ENCODE data around the gene INPPL1.

INPPL1 gene

DNA sequence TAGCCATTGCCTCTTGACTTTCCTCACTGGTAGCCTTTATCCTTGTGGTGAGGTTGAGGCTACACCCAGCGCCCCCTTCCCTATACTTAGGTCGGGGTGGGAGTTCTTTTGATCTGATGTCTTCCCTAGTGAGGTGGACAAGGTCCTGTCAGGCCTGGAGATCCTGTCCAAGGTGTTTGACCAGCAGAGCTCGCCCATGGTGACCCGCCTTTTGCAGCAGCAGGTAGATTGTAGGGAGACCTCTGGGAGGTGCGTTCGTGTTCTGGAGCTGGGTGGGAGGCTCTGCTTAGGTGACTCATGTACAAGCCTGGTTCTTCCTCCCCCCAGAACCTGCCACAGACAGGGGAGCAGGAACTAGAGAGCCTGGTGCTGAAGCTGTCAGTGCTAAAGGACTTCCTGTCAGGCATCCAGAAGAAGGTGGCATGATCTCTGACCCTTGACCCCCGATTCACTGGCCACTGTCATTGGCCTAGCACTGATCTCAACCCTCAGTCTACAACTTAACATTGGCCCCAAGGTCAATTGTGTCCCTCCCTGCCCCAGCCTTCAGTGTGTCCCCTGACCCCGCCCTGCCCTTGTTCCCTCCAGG is 4.9 kb downstream of the INPPL1 start:
- no peak overlapping the region for H3K4me3 ChIP-seq (ENCODE audit: severe bottlenecking)
- peaks cover 5% of the 10 kb centered on the region for H3K4me1 ChIP-seq (ENCODE audit: insufficient read depth, poor library complexity, severe bottlenecking)
- peaks cover 81% of the 10 kb centered on the region for H3K36me3 ChIP-seq (ENCODE audit: low read depth)
- DNase-seq (ENCODE audit: low spot score) (no peak), ATAC-seq (ENCODE audit: low read depth) (no peak)
- no peak overlapping the region for H3K27ac ChIP-seq (ENCODE audit: poor library complexity, severe bottlenecking)
- H3K27me3 ChIP-seq (ENCODE audit: insufficient read depth, poor library complexity, severe bottlenecking), result no peaks in the 10 kb centered on the region
- TF ChIP-seq, protein P1, sequence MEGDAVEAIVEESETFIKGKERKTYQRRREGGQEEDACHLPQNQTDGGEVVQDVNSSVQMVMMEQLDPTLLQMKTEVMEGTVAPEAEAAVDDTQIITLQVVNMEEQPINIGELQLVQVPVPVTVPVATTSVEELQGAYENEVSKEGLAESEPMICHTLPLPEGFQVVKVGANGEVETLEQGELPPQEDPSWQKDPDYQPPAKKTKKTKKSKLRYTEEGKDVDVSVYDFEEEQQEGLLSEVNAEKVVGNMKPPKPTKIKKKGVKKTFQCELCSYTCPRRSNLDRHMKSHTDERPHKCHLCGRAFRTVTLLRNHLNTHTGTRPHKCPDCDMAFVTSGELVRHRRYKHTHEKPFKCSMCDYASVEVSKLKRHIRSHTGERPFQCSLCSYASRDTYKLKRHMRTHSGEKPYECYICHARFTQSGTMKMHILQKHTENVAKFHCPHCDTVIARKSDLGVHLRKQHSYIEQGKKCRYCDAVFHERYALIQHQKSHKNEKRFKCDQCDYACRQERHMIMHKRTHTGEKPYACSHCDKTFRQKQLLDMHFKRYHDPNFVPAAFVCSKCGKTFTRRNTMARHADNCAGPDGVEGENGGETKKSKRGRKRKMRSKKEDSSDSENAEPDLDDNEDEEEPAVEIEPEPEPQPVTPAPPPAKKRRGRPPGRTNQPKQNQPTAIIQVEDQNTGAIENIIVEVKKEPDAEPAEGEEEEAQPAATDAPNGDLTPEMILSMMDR (IDR thresholded peaks at IDR 0.05; ENCODE audit: poor library complexity, severe bottlenecking), result no peak
- peaks cover 5% of the 10 kb centered on the region for H3K9me3 ChIP-seq (ENCODE audit: severe bottlenecking)

DNA sequence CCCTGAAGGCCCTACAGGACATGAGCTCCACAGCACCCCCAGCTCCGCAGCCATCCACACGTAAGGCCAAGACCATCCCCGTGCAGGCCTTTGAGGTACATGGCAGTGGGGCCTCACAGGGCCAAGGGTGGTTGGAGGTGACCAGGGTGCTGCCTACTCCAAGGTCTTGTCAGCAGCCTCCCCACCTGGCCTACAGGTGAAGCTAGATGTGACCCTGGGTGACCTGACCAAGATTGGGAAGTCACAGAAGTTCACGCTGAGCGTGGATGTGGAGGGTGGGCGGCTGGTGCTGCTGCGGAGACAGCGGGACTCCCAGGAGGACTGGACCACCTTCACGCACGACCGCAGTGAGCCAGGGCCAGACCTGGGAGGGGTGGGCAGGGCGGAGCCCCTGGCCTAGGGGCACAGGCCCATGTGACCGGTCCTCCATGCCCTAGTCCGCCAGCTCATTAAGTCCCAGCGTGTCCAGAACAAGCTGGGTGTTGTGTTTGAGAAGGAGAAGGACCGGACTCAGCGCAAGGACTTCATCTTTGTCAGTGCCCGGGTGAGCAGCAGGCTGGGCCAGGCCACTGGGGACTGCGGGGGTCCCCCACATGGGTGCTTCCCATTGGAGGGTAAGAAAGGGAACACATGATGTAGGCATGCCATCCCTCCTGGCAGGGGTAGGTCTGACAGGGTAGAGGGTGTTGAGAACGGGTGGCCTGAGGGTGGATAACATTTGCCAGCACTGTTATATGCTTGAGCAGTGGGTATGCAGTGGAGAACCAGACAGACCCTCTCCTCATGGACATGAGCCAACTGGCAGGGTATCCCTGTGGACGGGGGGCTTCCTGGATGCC is 5.6 kb downstream of the INPPL1 start:
- DNase-seq (ENCODE audit: low spot score) (no peak), ATAC-seq (ENCODE audit: low read depth) (no peak)
- H3K4me1 ChIP-seq (ENCODE audit: insufficient read depth, poor library complexity, severe bottlenecking), result peaks cover 5% of the 10 kb centered on the region
- TF ChIP-seq, protein P1 (IDR thresholded peaks at IDR 0.05; ENCODE audit: poor library complexity, severe bottlenecking), result no peak
- H3K27me3 ChIP-seq (ENCODE audit: insufficient read depth, poor library complexity, severe bottlenecking), result no peaks in the 10 kb centered on the region
- H3K36me3 ChIP-seq (ENCODE audit: low read depth), result peaks cover 88% of the 10 kb centered on the region
- H3K27ac ChIP-seq (ENCODE audit: poor library complexity, severe bottlenecking), result no peak overlapping the region
- H3K4me3 ChIP-seq (ENCODE audit: severe bottlenecking), result no peak overlapping the region
- H3K9me3 ChIP-seq (ENCODE audit: severe bottlenecking), result peaks cover 5% of the 10 kb centered on the region

DNA sequence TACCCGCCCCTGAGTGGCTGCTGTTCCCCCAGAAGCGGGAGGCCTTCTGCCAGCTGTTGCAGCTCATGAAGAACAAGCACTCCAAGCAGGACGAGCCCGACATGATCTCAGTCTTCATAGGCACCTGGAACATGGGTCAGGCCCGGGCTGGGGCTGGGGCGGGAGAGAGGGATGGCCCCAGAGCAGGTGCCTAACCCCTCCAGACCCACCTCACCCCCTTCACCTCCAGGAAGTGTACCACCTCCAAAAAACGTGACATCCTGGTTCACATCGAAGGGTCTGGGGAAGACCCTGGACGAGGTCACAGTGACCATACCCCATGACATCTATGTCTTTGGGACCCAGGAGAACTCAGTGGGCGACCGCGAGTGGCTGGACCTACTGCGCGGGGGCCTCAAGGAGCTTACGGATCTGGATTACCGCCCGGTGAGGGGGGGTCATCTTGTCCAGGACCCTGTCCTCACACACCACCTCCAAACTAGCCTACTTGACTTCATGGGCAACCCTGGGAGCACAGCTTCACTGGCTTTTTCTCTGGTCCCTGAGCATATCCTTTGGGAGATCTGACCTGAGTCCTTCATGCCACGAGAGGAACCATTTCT is 6.3 kb downstream of the INPPL1 start:
- no peaks in the 10 kb centered on the region for H3K27me3 ChIP-seq (ENCODE audit: insufficient read depth, poor library complexity, severe bottlenecking)
- no peaks in the 10 kb centered on the region for H3K4me1 ChIP-seq (ENCODE audit: insufficient read depth, poor library complexity, severe bottlenecking)
- H3K27ac ChIP-seq (ENCODE audit: poor library complexity, severe bottlenecking), result no peak overlapping the region
- ATAC-seq (ENCODE audit: low read depth), result no peak
- TF ChIP-seq, protein P1 (IDR thresholded peaks at IDR 0.05; ENCODE audit: poor library complexity, severe bottlenecking), result no peak
- H3K9me3 ChIP-seq (ENCODE audit: severe bottlenecking), result peaks cover 5% of the 10 kb centered on the region
- DNase-seq (ENCODE audit: low spot score), result no peak
- H3K36me3 ChIP-seq (ENCODE audit: low read depth), result peaks cover 92% of the 10 kb centered on the region
- no peak overlapping the region for H3K4me3 ChIP-seq (ENCODE audit: severe bottlenecking)

DNA sequence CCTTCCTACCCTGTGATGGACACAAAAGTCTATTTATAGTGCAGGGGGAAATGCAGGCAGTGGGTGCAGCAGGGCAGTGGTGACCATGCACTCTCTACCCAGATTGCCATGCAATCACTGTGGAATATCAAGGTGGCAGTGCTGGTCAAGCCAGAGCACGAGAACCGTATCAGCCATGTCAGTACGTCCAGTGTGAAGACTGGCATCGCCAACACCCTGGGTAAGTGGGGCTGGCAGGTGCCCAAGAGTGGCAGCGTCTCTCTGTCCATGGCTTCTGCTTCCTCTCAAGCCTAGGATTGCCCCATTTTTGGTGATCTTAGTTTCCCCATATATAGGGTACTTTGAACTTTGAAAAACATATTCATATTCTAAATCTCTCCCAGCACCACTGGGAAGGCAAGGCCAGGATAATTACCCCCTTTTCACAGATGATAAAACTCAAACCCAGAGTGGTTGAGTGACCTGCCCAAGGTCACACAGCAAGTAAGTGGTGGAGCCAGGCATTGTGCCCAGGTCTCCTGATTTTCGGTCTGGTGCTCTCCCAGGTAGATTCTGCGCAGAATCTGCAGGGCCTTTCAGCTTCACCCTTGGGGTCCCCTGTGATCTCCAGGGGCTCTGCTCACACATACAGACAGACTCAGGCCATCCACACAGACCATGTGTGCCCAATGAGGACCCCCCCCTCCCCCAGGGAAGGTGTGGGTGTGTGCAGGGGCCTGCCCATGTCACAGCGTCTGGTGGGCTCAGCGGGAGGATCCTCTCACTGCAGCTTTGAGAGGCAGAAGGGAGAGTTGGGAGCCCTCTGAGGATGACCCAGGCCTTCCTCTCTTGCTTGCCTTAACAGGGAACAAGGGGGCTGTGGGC is 7.1 kb downstream of the INPPL1 start:
- DNase-seq (ENCODE audit: low spot score), result no peak
- H3K36me3 ChIP-seq (ENCODE audit: low read depth), result peaks cover 92% of the 10 kb centered on the region
- ATAC-seq (ENCODE audit: low read depth), result no peak

More for the DNA sequence above, 7.1 kb downstream of the INPPL1 start:
- Histone ChIP-seq H3K9me3 (ENCODE audit: severe bottlenecking) (peaks cover 5% of the 10 kb centered on the region), H3K27me3 (ENCODE audit: insufficient read depth, poor library complexity, severe bottlenecking) (no peaks in the 10 kb centered on the region), H3K27ac (ENCODE audit: poor library complexity, severe bottlenecking) (no peak overlapping the region), H3K4me1 (ENCODE audit: insufficient read depth, poor library complexity, severe bottlenecking) (no peaks in the 10 kb centered on the region), H3K4me3 (ENCODE audit: severe bottlenecking) (no peak overlapping the region)
- TF ChIP-seq, protein P1 (IDR thresholded peaks at IDR 0.05; ENCODE audit: poor library complexity, severe bottlenecking), result no peak

All from RWPE2 (cell line).